WTC11 (cell line): Measurements from ENCODE around the gene C16orf74. TPM values are rescaled to one million over a fixed set of nuclear protein-coding genes. Genes with fewer than 3 reads are reported as not detected.

Experiments used
- ATAC-seq: fragments of 200-7000 bp; cut with Tn5 transposase; 2 replicates; pipeline ENCODE4 v1.10.0; 2021; ENCODE audit warnings: mild to moderate bottlenecking, moderate library complexity
- CTCF ChIA-PET: fragments of 300-600 bp; sonication (Branson Sonifier 250); formaldehyde crosslinking; loops from one replicate; lab custom pipeline; 2021; ENCODE audit warnings: antibody characterized with exemption; lab: Charles Lee
- POLR2A ChIA-PET: fragments of 350-600 bp; sonication (Branson Sonifier 250); formaldehyde crosslinking; loops from one replicate; lab custom pipeline; 2021; ENCODE audit warnings: antibody characterized with exemption; lab: Charles Lee
- DNase-seq: peaks from one replicate; pipeline ENCODE4 v3.0.0; 2021; ENCODE audit warnings: low spot score
- H3K27ac Mint-ChIP-seq: 2 replicates; pipeline ENCODE4 v1.8.0; 2021; ENCODE audit warnings: mixed read lengths
- H3K27me3 Mint-ChIP-seq: 2 replicates; pipeline ENCODE4 v1.8.0; 2021; ENCODE audit warnings: low read depth, mild to moderate bottlenecking, moderate library complexity, mixed read lengths
- H3K36me3 Mint-ChIP-seq: 2 replicates; pipeline ENCODE4 v1.8.0; 2021; ENCODE audit warnings: mixed read lengths
- H3K4me1 Mint-ChIP-seq: 2 replicates; pipeline ENCODE4 v1.8.0; 2022; ENCODE audit warnings: mixed read lengths
- H3K4me3 Mint-ChIP-seq: 2 replicates; pipeline ENCODE4 v1.8.0; 2021; ENCODE audit warnings: mild to moderate bottlenecking, moderate library complexity, mixed read lengths
- H3K9me3 Mint-ChIP-seq: 2 replicates; pipeline ENCODE4 v1.8.0; 2021; ENCODE audit warnings: mixed read lengths
- ESRRA ChIP-seq: sonication (generic); formaldehyde crosslinking; IDR thresholded peaks from 2 replicates; pipeline ENCODE4 v1.8.1; 2022; ENCODE audit warnings: mild to moderate bottlenecking, missing genetic modification reagents, borderline replicate concordance
- FOXJ3 ChIP-seq: sonication (generic); formaldehyde crosslinking; IDR thresholded peaks from 2 replicates; pipeline ENCODE4 v1.9.0; 2021; ENCODE audit warnings: missing genetic modification reagents, mild to moderate bottlenecking, borderline replicate concordance
- GTF2I ChIP-seq: fragments of 250-450 bp; sonication (Bioruptor Pico); conservative IDR thresholded peaks from 2 replicates; pipeline ENCODE4 v1.4.0; 2021; ENCODE audit warnings: mild to moderate bottlenecking
- IRF2 ChIP-seq: sonication (generic); formaldehyde crosslinking; IDR thresholded peaks from 2 replicates; pipeline ENCODE4 v1.8.0; 2022; ENCODE audit warnings: low read depth, missing genetic modification reagents, borderline replicate concordance
- MYBL2 ChIP-seq: sonication (generic); formaldehyde crosslinking; IDR thresholded peaks from 2 replicates; pipeline ENCODE4 v1.8.1; 2023; ENCODE audit warnings: mild to moderate bottlenecking, moderate library complexity, missing genetic modification reagents
- OVOL2 ChIP-seq: fragments of 250-450 bp; sonication (Bioruptor Pico); IDR thresholded peaks from 2 replicates; pipeline ENCODE4 v1.9.0; 2021; ENCODE audit warnings: mild to moderate bottlenecking, borderline replicate concordance
- PRRX2 ChIP-seq: fragments of 250-450 bp; sonication (Bioruptor Pico); IDR thresholded peaks from 2 replicates; pipeline ENCODE4 v1.8.0; 2021; ENCODE audit warnings: mild to moderate bottlenecking
- SOX15 ChIP-seq: fragments of 250-450 bp; sonication (Bioruptor Pico); IDR thresholded peaks from 2 replicates; pipeline ENCODE4 v1.9.0; 2021; ENCODE audit warnings: mild to moderate bottlenecking
- TEAD4 ChIP-seq: sonication (generic); formaldehyde crosslinking; IDR thresholded peaks from 2 replicates; pipeline ENCODE4 v1.8.0; 2022; ENCODE audit warnings: mild to moderate bottlenecking, missing genetic modification reagents
- ZNF263 ChIP-seq: sonication (generic); formaldehyde crosslinking; IDR thresholded peaks from 2 replicates; pipeline ENCODE4 v1.8.1; 2022; ENCODE audit warnings: low read depth, mild to moderate bottlenecking, moderate library complexity, missing genetic modification reagents
- ZNF396 ChIP-seq: fragments of 250-450 bp; sonication (Bioruptor Pico); IDR thresholded peaks from 2 replicates; pipeline ENCODE4 v1.8.0; 2021; ENCODE audit warnings: mild to moderate bottlenecking, moderate library complexity, borderline replicate concordance
- ZNF416 ChIP-seq: fragments of 250-450 bp; sonication (Bioruptor Pico); IDR thresholded peaks from 2 replicates; pipeline ENCODE4 v1.9.0; 2021; ENCODE audit warnings: mild to moderate bottlenecking, inconsistent platforms
- total RNA-seq: library from RNA; stranded (reverse); gene quantifications from 3 replicates; pipeline ENCODE4 v1.2.3, GENCODE V29; 2021
- TF ChIP-seq, protein P1 (sequence below): sonication (generic); formaldehyde crosslinking; IDR thresholded peaks from 2 replicates; pipeline ENCODE4 v1.8.0; 2023; ENCODE audit warnings: mild to moderate bottlenecking, missing genetic modification reagents
- TF ChIP-seq, protein P2 (sequence below): sonication (generic); formaldehyde crosslinking; IDR thresholded peaks from 2 replicates; pipeline ENCODE4 v1.8.0; 2022; ENCODE audit warnings: mild to moderate bottlenecking, missing genetic modification reagents
- TF ChIP-seq, protein P3 (sequence below): fragments of 200-600 bp; IDR thresholded peaks from 2 replicates; pipeline ENCODE4 v1.8.0; 2022; ENCODE audit warnings: antibody characterized with exemption
- TF ChIP-seq, protein P4 (sequence below): sonication (generic); formaldehyde crosslinking; conservative IDR thresholded peaks from 2 replicates; pipeline ENCODE4 v1.8.1; 2023; ENCODE audit warnings: mild to moderate bottlenecking, low read depth, missing genetic modification reagents, moderate library complexity
- TF ChIP-seq, protein P5 (sequence below): fragments of 250-450 bp; sonication (Bioruptor Pico); IDR thresholded peaks from 2 replicates; pipeline ENCODE4 v1.9.0; 2021; ENCODE audit warnings: moderate library complexity, mild to moderate bottlenecking, inconsistent platforms, borderline replicate concordance
- TF ChIP-seq, protein P6 (sequence below): sonication (generic); formaldehyde crosslinking; IDR thresholded peaks from 2 replicates; pipeline ENCODE4 v1.8.0; 2022; ENCODE audit warnings: missing genetic modification reagents
- TF ChIP-seq, protein P7 (sequence below): sonication (generic); formaldehyde crosslinking; IDR thresholded peaks from 2 replicates; pipeline ENCODE4 v1.8.1; 2022; ENCODE audit warnings: mild to moderate bottlenecking, missing genetic modification reagents, moderate library complexity, borderline replicate concordance
- TF ChIP-seq, protein P8 (sequence below): sonication (generic); formaldehyde crosslinking; IDR thresholded peaks from 2 replicates; pipeline ENCODE4 v1.8.1; 2023; ENCODE audit warnings: mild to moderate bottlenecking, missing genetic modification reagents, moderate library complexity

C16orf74 gene
- total RNA-seq, 1 experiment from 2014 or later: 8.3 TPM

DNA sequence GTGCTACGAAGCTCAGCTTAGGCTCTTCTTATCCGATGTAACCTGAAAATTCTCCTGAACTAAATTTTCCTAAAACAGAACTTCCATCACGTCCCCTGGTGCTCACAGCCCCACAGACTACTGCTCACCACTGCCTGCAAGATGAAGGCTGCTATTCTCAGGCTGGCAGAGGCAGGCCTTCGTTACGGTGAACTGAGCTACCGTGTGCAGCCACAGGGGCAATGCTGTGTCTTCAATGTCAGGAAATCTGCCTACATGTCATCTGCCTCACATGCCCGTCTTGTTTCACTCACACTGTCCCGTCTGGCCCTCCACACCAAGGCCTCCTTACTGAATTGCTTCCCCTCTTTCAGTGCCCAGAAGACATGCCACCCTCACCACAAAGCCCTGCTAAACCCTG, 32.5 kb upstream of the C16orf74 start (continued):
- no peak for TF ChIP-seq OVOL2
- TF ChIP-seq, protein P1, sequence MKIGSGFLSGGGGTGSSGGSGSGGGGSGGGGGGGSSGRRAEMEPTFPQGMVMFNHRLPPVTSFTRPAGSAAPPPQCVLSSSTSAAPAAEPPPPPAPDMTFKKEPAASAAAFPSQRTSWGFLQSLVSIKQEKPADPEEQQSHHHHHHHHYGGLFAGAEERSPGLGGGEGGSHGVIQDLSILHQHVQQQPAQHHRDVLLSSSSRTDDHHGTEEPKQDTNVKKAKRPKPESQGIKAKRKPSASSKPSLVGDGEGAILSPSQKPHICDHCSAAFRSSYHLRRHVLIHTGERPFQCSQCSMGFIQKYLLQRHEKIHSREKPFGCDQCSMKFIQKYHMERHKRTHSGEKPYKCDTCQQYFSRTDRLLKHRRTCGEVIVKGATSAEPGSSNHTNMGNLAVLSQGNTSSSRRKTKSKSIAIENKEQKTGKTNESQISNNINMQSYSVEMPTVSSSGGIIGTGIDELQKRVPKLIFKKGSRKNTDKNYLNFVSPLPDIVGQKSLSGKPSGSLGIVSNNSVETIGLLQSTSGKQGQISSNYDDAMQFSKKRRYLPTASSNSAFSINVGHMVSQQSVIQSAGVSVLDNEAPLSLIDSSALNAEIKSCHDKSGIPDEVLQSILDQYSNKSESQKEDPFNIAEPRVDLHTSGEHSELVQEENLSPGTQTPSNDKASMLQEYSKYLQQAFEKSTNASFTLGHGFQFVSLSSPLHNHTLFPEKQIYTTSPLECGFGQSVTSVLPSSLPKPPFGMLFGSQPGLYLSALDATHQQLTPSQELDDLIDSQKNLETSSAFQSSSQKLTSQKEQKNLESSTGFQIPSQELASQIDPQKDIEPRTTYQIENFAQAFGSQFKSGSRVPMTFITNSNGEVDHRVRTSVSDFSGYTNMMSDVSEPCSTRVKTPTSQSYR: no peak
- TF ChIP-seq GTF2I: no peak

DNA sequence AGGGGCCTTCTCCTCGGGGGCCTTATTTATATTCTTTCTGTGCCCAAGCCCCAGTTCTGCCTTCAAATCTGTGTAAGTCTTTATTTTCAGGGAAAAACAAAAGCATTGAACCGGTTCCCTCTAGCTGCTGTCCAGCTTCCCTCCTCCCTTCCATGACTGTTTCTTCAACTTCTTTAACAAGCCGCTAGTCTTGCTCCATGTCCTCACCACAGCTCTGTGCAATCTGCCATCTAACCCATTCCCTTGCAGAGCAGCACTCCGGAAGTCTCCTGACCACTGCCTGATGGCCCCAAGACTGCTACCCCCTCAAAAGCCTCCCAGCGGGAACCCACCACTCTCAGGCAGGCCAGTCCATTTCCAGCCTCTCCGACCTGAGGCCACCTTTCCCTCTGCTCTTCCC, 31.6 kb upstream of the C16orf74 start:
- POLR2A ChIA-PET: no interaction called here

DNA sequence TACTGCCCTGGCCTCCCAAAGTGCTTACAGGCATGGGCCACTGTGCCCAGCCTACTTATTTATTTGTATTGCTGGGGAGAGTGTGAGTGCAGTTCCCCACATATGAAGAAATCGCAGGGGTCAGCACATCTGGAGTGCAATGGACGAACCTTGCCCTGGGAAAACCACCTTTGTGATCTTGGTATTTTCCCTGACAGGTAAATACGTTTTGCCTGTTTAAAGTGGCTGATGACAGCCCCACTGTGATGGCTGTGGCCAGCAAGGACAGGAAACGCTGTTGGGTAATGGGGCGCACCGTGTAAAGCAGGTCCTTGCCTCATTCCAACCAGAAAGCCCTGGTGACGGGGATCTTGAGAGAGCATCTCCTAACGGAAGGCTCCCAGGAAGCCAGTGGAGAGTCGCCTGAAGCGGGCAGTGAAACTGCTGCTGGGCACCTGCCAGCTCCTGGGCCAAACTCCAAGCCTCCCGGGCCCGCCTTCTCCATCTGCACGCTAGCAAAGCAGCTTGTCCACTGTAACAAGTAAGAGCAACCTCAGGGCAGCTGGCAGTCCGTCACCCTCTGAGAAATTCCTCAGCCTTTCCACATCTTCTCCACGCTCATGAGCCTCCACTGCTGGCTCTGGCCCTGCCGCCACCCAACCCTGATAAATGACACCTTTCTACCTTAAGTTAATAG, 30.9 kb upstream of the C16orf74 start:
- POLR2A ChIA-PET: interaction anchor here (0.7 kb wide), 1 partner anchor 443 kb away, joined by 6 read pairs; no protein-coding TSS in a partner anchor
- ATAC-seq (no peak), DNase-seq (no peak)
- Mint-ChIP-seq H3K9me3 (no peaks in the 10 kb centered on the region), H3K4me3 (no peak overlapping the region), H3K27ac (0 out of 2 replicates have a peak overlapping the region, but pooled peaks have one; percentile 4), H3K4me1 (no peaks in the 10 kb centered on the region), H3K36me3 (peaks cover 47% of the 10 kb centered on the region), H3K27me3 (no peaks in the 10 kb centered on the region)
- CTCF ChIA-PET: interaction anchor here (1.0 kb wide), 1 partner anchor 40 kb away, joined by 3 read pairs; no protein-coding TSS in a partner anchor
- no peak for TF ChIP-seq TEAD4
- TF ChIP-seq, protein P2, sequence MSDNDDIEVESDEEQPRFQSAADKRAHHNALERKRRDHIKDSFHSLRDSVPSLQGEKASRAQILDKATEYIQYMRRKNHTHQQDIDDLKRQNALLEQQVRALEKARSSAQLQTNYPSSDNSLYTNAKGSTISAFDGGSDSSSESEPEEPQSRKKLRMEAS (CRISPR knock-in tag): no peak
- TF ChIP-seq, protein P3, sequence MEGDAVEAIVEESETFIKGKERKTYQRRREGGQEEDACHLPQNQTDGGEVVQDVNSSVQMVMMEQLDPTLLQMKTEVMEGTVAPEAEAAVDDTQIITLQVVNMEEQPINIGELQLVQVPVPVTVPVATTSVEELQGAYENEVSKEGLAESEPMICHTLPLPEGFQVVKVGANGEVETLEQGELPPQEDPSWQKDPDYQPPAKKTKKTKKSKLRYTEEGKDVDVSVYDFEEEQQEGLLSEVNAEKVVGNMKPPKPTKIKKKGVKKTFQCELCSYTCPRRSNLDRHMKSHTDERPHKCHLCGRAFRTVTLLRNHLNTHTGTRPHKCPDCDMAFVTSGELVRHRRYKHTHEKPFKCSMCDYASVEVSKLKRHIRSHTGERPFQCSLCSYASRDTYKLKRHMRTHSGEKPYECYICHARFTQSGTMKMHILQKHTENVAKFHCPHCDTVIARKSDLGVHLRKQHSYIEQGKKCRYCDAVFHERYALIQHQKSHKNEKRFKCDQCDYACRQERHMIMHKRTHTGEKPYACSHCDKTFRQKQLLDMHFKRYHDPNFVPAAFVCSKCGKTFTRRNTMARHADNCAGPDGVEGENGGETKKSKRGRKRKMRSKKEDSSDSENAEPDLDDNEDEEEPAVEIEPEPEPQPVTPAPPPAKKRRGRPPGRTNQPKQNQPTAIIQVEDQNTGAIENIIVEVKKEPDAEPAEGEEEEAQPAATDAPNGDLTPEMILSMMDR: no peak
- TF ChIP-seq, protein P4, sequence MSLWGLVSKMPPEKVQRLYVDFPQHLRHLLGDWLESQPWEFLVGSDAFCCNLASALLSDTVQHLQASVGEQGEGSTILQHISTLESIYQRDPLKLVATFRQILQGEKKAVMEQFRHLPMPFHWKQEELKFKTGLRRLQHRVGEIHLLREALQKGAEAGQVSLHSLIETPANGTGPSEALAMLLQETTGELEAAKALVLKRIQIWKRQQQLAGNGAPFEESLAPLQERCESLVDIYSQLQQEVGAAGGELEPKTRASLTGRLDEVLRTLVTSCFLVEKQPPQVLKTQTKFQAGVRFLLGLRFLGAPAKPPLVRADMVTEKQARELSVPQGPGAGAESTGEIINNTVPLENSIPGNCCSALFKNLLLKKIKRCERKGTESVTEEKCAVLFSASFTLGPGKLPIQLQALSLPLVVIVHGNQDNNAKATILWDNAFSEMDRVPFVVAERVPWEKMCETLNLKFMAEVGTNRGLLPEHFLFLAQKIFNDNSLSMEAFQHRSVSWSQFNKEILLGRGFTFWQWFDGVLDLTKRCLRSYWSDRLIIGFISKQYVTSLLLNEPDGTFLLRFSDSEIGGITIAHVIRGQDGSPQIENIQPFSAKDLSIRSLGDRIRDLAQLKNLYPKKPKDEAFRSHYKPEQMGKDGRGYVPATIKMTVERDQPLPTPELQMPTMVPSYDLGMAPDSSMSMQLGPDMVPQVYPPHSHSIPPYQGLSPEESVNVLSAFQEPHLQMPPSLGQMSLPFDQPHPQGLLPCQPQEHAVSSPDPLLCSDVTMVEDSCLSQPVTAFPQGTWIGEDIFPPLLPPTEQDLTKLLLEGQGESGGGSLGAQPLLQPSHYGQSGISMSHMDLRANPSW (CRISPR knock-in tag): no peak
- no peak for TF ChIP-seq PRRX2
- no peak for TF ChIP-seq ZNF416 (CRISPR knock-in tag)

More for the DNA sequence above, 31.6 kb upstream of the C16orf74 start:
- no peaks in the 10 kb centered on the region for H3K27me3 Mint-ChIP-seq
- H3K27ac Mint-ChIP-seq: peak overlapping the region; percentile 4; the same call in 1 of the 2 replicates
- no peak overlapping the region for H3K4me3 Mint-ChIP-seq
- H3K4me1 Mint-ChIP-seq: no peaks in the 10 kb centered on the region
- CTCF ChIA-PET: interaction anchor here (1.0 kb wide), 1 partner anchor 39 kb away, joined by 3 read pairs; no protein-coding TSS in a partner anchor
- no peak for TF ChIP-seq IRF2
- TF ChIP-seq, protein P5, sequence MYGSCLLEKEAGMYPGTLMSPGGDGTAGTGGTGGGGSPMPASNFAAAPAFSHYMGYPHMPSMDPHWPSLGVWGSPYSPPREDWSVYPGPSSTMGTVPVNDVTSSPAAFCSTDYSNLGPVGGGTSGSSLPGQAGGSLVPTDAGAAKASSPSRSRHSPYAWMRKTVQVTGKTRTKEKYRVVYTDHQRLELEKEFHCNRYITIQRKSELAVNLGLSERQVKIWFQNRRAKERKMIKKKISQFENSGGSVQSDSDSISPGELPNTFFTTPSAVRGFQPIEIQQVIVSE (CRISPR knock-in tag): no peak
- no peak for TF ChIP-seq SOX15 (CRISPR knock-in tag)
- TF ChIP-seq ZNF396 (CRISPR knock-in tag): no peak
- TF ChIP-seq, protein P6, sequence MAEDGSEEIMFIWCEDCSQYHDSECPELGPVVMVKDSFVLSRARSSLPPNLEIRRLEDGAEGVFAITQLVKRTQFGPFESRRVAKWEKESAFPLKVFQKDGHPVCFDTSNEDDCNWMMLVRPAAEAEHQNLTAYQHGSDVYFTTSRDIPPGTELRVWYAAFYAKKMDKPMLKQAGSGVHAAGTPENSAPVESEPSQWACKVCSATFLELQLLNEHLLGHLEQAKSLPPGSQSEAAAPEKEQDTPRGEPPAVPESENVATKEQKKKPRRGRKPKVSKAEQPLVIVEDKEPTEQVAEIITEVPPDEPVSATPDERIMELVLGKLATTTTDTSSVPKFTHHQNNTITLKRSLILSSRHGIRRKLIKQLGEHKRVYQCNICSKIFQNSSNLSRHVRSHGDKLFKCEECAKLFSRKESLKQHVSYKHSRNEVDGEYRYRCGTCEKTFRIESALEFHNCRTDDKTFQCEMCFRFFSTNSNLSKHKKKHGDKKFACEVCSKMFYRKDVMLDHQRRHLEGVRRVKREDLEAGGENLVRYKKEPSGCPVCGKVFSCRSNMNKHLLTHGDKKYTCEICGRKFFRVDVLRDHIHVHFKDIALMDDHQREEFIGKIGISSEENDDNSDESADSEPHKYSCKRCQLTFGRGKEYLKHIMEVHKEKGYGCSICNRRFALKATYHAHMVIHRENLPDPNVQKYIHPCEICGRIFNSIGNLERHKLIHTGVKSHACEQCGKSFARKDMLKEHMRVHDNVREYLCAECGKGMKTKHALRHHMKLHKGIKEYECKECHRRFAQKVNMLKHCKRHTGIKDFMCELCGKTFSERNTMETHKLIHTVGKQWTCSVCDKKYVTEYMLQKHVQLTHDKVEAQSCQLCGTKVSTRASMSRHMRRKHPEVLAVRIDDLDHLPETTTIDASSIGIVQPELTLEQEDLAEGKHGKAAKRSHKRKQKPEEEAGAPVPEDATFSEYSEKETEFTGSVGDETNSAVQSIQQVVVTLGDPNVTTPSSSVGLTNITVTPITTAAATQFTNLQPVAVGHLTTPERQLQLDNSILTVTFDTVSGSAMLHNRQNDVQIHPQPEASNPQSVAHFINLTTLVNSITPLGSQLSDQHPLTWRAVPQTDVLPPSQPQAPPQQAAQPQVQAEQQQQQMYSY (CRISPR knock-in tag): no peak
- no peak for TF ChIP-seq FOXJ3 (CRISPR knock-in tag)
- TF ChIP-seq, protein P7, sequence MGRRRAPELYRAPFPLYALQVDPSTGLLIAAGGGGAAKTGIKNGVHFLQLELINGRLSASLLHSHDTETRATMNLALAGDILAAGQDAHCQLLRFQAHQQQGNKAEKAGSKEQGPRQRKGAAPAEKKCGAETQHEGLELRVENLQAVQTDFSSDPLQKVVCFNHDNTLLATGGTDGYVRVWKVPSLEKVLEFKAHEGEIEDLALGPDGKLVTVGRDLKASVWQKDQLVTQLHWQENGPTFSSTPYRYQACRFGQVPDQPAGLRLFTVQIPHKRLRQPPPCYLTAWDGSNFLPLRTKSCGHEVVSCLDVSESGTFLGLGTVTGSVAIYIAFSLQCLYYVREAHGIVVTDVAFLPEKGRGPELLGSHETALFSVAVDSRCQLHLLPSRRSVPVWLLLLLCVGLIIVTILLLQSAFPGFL (CRISPR knock-in tag): no peak
- no peak for TF ChIP-seq ZNF263 (CRISPR knock-in tag)
- no peak for TF ChIP-seq ESRRA (CRISPR knock-in tag)
- TF ChIP-seq MYBL2 (CRISPR knock-in tag): no peak
- TF ChIP-seq, protein P8, sequence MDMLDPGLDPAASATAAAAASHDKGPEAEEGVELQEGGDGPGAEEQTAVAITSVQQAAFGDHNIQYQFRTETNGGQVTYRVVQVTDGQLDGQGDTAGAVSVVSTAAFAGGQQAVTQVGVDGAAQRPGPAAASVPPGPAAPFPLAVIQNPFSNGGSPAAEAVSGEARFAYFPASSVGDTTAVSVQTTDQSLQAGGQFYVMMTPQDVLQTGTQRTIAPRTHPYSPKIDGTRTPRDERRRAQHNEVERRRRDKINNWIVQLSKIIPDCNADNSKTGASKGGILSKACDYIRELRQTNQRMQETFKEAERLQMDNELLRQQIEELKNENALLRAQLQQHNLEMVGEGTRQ (CRISPR knock-in tag): no peak
- peaks cover 52% of the 10 kb centered on the region for H3K36me3 Mint-ChIP-seq
- DNase-seq (no peak), ATAC-seq (no peak)
- H3K9me3 Mint-ChIP-seq: no peaks in the 10 kb centered on the region
